DOHH2 (cell line): ENCODE results near the gene PRDM15.

Source experiments
- H3F3A ChIP-seq: fragments of 200-600 bp; sonication (generic), shearing (Covaris generic); 2 replicates; pipeline ENCODE4 v1.6.0; 2016; ENCODE audit warnings: antibody characterized with exemption, mild to moderate bottlenecking; ENCODE audit not compliant: control insufficient read depth, insufficient read depth
- H3K27ac ChIP-seq: fragments of 200-600 bp; sonication (generic); 2 replicates; pipeline ENCODE4 v1.5.1; 2014; ENCODE audit warnings: low read depth, mild to moderate bottlenecking, low read length, moderate library complexity
- H3K27me3 ChIP-seq: fragments of 200-600 bp; sonication (generic); 2 replicates; pipeline ENCODE4 v1.6.1; 2014; ENCODE audit warnings: mild to moderate bottlenecking, low read length, mixed read lengths; ENCODE audit not compliant: control insufficient read depth
- H3K36me3 ChIP-seq: fragments of 200-600 bp; sonication (generic); 2 replicates; pipeline ENCODE4 v1.6.1; 2014; ENCODE audit warnings: mild to moderate bottlenecking, low read length, moderate library complexity, mixed read lengths; ENCODE audit not compliant: control insufficient read depth
- H3K4me1 ChIP-seq: fragments of 200-600 bp; sonication (generic); 2 replicates; pipeline ENCODE4 v1.6.1; 2014; ENCODE audit warnings: mild to moderate bottlenecking, low read length, mixed read lengths; ENCODE audit not compliant: control insufficient read depth
- H3K4me2 ChIP-seq: fragments of 200-600 bp; sonication (generic); 2 replicates; pipeline ENCODE4 v1.6.0; 2014; ENCODE audit warnings: mild to moderate bottlenecking, low read length, moderate library complexity
- H3K4me3 ChIP-seq: fragments of 200-600 bp; sonication (generic); 2 replicates; pipeline ENCODE4 v1.5.1; 2014; ENCODE audit warnings: mild to moderate bottlenecking, low read length, mixed read lengths
- H3K79me2 ChIP-seq: fragments of 200-600 bp; sonication (generic); 2 replicates; pipeline ENCODE4 v1.6.1; 2014; ENCODE audit warnings: mild to moderate bottlenecking, low read length, mixed read lengths; ENCODE audit not compliant: control insufficient read depth
- H3K9me2 ChIP-seq: fragments of 200-600 bp; sonication (generic); replicated peaks from 2 replicates; pipeline ENCODE4 v1.6.1; 2014; ENCODE audit warnings: mild to moderate bottlenecking, low read length, mixed read lengths; ENCODE audit not compliant: control insufficient read depth
- H3K9me3 ChIP-seq: fragments of 200-600 bp; sonication (generic); 2 replicates; pipeline ENCODE4 v1.6.1; 2014; ENCODE audit warnings: antibody characterized with exemption, low read length, mixed read lengths; ENCODE audit not compliant: control insufficient read depth, insufficient read depth
- H4K20me1 ChIP-seq: fragments of 200-600 bp; sonication (generic); 2 replicates; pipeline ENCODE4 v1.6.0; 2014; ENCODE audit warnings: low read depth, mild to moderate bottlenecking, antibody characterized with exemption, low read length, moderate library complexity; ENCODE audit not compliant: control insufficient read depth, insufficient read depth
- CTCF ChIP-seq: fragments of 200-600 bp; sonication (generic); IDR thresholded peaks from one replicate; pipeline ENCODE4 v1.5.1; 2014; ENCODE audit warnings: antibody characterized with exemption, mild to moderate bottlenecking, low read depth, low read length; ENCODE audit not compliant: poor library complexity, severe bottlenecking
- EZH2phosphoT487 ChIP-seq: fragments of 200-600 bp; sonication (generic); IDR thresholded peaks from 2 replicates; pipeline ENCODE4 v1.6.1; 2017; ENCODE audit warnings: borderline replicate concordance, mild to moderate bottlenecking, antibody characterized with exemption, low read length, moderate library complexity, mixed read lengths

The PRDM15 gene

GRCh38 chr21:41765973-41766882 is 112.9 kb downstream of the PRDM15 start:
- no peaks in the 10 kb centered on the region for H3F3A ChIP-seq
- no peaks in the 10 kb centered on the region for H3K79me2 ChIP-seq
- no peak overlapping the region for H3K4me3 ChIP-seq
- H3K4me2 ChIP-seq, result no peak overlapping the region
- H3K27me3 ChIP-seq, result peaks cover 30% of the 10 kb centered on the region
- no peak overlapping the region for H3K27ac ChIP-seq
- no peaks in the 10 kb centered on the region for H3K9me2 ChIP-seq
- no peaks in the 10 kb centered on the region for H3K9me3 ChIP-seq
- H3K36me3 ChIP-seq, result no peaks in the 10 kb centered on the region
- H4K20me1 ChIP-seq, result no peaks in the 10 kb centered on the region
- H3K4me1 ChIP-seq, result peaks cover 6% of the 10 kb centered on the region
- no peak for TF ChIP-seq CTCF
- TF ChIP-seq EZH2phosphoT487, result no peak

- Histone ChIP-seq H3K9me3 (no peaks in the 10 kb centered on the region), H3K36me3 (no peaks in the 10 kb centered on the region), H3K27me3 (peaks cover 36% of the 10 kb centered on the region), H3F3A (no peaks in the 10 kb centered on the region), H3K79me2 (no peaks in the 10 kb centered on the region), H3K4me3 (no peak overlapping the region), H3K27ac (no peak overlapping the region), H3K9me2 (no peaks in the 10 kb centered on the region), H3K4me2 (no peak overlapping the region), H4K20me1 (no peaks in the 10 kb centered on the region), H3K4me1 (peaks cover 6% of the 10 kb centered on the region)
- TF ChIP-seq EZH2phosphoT487 (no peak), CTCF (no peak)
Measured at GRCh38 chr21:41765420-41765821, 113.7 kb downstream of the PRDM15 start.

- Histone ChIP-seq H3K4me1 (peaks cover 6% of the 10 kb centered on the region), H3K27ac (no peak overlapping the region), H4K20me1 (no peaks in the 10 kb centered on the region), H3F3A (no peaks in the 10 kb centered on the region), H3K36me3 (no peaks in the 10 kb centered on the region), H3K9me2 (no peaks in the 10 kb centered on the region), H3K27me3 (peaks cover 35% of the 10 kb centered on the region), H3K9me3 (no peaks in the 10 kb centered on the region), H3K4me3 (no peak overlapping the region), H3K4me2 (no peak overlapping the region), H3K79me2 (no peaks in the 10 kb centered on the region)
- TF ChIP-seq EZH2phosphoT487 (no peak), CTCF (no peak)
Measured at GRCh38 chr21:41764558-41765419, 114.4 kb downstream of the PRDM15 start.
